Activated CD8-positive, alpha-beta memory T cell treated with anti-CD3 and anti-CD28 coated beads for 48 hours (primary cell): ENCODE measurements around the gene MITF.
"Not testable (repeated sequence)": the region's sequence is repeated elsewhere in the genome, so short reads cannot be mapped to it uniquely, and the experiment has no call there.

Experiments used
- DNase-seq, 3 experiments: peaks; one replicate each; pipeline ENCODE4 v3.0.0-alpha.2; 2020; ENCODE audit warnings: low read depth in 2 of 3, low spot score in 2 of 3

The MITF gene

DNA sequence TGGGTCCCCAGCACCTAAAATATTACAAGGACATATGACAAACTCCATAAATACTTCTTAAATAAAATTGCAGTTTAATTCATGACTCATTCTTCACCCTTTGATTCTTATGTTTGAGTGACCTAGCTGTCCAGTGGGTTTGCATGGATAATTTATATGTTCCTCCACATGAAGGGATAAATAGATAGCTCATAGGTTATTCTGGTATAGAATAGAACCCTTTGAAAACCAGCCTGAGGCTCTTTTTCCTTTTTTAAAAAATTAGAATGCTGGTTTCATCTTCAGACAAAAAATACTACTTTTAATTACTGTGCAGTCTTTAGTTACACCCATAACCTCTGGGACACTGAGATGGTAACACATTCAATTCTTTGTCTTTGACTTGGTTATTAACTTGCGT lies 163.1 kb downstream of the MITF start:
- DNase-seq = no peak

DNA sequence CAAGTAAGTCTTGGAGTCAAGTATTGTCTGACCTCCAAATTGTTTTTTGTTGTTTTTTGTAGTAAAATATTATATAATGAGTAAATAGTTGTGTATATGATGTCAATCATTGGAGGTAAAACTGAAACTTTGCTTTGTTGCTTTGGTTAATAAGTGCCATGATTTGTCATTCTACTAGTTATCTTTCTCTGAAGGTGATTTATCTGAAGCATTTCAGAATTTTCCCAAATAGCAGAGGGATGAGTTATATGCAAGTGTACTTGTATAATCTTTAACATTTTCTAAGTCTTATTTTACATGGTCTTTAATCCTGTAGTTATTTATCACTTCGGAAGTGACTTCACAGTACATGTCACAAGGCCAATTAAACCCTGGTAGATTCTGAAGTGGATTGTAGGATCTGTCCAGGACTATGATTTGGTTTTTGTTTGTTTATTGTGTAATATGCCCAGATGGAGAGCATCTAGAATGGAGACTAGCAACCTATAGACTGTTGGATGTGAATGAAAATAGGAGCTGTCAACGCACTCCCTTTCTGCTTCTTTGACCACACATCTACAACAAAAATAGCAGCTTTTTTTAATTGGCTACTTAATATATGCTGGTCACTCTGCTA lies 167.2 kb downstream of the MITF start:
- DNase-seq = no peak

DNA sequence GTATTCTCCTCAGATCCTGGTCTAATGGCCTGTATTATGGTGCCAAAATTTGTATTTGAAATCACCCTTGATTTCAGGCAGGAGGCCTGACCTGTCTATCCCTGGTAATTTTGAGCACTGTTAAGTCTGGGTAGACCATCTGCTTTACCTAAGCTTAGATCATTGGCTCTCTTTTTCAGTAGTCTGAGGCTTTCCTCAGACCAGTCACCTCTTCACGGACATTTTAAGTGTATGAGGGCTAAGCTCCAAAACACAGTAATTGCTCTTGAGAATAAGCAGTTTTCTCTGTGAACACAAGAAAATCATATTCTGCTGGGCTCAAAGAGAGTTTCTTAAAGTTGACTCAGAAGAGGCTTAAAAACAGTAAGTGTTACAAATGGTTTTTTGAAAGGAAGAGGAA lies 168.3 kb downstream of the MITF start:
- no peak for DNase-seq

DNA sequence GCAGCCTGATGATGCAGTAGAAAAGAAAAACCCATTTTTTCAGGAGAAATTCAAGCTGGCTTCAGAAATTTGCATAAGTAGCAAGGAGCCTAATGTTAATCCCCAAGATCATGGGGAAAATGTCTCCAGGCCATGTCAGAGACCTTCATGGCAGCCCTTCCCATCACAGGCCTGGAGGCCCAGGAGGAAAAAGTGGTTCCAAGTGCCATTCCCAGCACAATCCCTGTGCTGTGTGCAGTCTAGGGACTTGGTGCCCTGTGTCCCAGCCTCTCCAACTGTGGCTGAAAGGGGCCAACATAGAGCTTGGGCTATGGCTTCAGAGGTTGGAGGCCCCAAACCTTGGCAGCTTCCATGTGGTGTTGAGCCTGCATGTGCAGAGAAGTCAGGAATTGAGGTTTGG lies 170.6 kb downstream of the MITF start:
- DNase-seq = not testable (repeated sequence)

DNA sequence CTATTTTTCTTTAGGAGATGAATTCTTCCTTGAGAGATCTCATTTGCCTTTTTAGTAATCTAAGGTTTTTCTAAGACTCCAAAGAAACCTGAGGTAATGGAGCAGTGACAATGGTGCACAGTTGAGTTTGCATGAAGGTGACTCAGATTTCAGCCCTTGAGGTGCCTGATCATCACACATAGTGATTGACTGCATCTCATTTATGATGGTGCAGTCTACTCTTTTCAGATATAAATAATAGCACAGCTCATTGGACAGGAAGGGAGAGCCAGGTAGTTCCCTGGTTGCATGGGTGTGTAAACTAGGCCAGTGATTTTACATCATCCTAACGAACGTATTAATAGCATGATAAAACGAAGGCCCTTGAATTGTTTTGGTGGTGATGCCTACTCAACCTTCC lies 174.2 kb downstream of the MITF start:
- DNase-seq = no peak

DNA sequence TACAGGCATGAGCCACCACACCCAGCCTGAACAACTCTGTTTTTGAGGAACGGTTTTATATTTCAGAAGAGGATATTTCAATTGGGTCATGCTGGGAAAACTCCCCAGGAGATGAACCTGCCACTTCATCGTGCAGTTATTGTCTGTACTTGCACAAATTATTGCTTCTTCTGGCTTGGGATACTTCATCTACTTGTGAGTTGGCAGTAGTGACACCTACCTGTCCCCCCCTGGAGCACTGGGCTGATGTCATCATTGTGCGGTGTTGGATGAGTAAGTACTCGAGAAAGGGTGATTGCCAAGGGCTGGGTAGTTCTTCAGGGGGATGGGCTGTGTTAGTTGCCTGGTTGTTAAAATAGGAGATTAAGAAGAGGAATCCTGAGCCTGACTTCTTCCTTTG lies 175.1 kb downstream of the MITF start:
- no peak for DNase-seq

DNA sequence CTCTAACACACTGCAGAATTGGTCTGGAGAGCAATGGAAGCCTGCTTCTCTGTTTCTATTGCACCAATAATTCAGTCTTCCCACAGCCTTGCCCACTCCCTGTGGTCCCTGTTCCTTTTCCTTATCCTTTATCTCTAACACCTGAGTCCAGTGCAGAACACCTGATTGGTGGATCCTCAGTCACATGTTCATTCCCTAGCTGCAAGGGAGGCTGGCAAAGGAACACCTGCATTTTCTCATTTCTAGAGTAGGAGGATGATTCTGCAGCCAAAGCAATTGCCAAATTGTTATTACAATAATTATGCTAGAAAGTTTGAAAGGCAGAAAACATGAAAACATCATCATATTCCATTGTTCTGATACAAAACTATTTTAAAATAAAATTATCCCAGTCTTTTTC lies 176.5 kb downstream of the MITF start:
- no peak for DNase-seq

DNA sequence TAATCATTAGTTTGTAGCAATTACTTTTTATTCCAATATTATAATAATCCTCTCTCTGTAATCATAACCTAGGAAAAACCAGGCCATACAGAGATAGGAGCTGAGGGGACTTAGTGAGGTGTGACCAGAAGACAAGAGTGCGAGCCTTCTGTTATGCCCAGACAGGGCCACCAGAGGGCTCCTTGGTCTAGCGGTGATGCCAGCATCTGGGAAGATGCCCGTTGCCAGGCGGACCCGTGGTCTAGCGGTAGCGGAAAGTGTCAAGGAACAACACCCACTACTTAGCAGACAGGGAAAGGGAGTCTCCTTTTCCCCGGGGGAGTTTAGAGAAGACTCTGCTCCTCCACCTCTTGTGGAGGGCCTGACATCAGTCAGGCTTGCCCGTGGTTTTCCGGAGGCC lies 180.7 kb downstream of the MITF start:
- DNase-seq = not testable (repeated sequence)

DNA sequence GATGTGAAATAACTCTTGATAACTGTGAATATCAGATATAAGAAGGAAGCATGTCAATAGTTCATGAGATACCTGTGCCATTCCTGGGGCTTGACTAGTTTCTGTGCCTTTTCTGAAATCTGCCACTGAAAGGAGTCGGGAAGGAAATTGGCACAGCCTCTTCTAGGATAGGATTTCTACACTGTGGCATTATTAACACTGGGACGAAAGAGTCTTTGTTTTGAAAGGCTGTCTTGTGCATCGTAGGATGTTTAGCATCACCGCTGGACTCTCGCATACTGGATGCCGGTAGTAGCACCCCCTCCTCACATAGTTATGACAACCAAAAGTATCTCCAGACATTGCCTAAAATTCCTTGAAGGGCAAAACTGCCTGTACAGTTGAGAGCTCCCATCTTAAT lies 182.4 kb downstream of the MITF start:
- DNase-seq = no peak

DNA sequence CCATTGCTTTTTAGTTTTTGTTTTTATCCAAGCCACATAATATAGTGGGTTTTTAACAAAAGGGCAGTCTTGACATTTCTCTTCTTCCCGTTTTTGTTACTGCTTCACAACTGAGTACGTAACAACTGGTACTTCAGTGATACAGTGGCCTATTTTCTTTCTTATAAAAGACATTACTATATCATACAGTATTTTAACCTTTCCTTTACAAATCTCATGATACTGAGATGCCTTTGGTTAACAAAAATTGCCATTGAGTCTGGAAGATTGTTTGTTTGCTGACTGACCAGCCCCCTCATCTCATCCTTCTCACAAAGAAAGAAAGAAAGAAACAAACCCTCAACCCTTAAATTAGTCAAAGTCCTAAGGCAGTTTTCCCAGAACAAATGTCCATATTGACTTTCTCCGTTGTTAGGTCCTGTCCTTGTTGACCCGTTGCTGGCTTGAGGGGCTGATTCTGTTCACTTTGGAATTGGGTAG lies 183.3 kb downstream of the MITF start:
- no peak for DNase-seq

DNA sequence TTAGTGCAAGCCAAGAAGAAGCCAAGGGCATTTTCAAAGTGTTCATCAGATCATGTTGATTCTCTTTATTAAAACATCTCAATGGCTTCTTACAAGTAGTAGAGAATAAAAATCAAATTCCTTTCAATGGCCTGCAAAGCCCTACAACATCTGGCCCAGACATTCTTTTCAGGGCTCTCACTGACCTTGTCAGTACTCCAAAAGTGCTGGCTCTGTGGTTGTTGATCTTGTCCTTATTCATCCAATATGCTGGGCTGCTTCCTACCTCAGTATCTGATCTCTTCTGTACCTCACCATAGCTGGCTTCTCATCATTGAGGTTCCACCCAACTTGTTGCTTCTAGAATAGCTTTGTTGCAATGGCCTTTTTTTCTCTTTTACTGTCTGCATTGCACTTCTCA lies 186.2 kb downstream of the MITF start:
- DNase-seq = no peak

DNA sequence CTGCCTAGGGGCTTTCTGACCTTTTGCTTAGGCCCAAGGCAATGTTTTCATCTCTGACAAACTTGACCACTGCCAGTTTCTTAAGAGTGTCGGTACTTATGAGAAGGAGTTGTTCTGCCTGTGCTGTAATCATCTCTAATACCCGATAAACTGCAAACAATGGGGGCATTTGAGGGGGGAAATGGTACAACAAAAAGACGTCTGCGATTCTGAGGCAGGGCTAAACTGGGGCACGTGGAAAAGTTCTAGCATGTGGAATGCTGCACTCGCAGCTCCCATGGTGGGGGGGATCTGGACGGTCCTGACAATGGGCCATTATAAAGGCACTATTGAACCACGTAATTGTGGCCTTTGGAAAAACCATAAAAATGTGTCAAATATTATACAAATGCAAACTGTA lies 187.1 kb downstream of the MITF start:
- no peak for DNase-seq

DNA sequence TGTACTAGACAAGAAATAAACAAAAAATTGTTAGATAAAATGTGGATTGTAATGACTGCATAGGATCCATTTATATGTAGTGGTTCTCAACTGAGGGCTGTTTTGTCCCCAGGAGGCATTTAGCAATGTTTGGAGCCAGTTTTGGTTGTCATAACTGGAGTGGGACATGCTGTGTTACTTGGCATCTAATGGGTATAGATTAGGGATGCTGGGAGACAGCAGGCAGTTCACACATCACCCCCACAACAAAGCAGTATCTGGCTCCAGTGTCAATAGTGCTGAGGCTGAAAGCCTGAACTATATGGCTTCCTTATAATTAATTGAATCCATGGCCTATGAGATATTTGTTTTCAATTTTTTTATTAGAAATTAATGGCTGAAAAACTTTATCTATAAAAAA lies 188.3 kb downstream of the MITF start:
- no peak for DNase-seq

DNA sequence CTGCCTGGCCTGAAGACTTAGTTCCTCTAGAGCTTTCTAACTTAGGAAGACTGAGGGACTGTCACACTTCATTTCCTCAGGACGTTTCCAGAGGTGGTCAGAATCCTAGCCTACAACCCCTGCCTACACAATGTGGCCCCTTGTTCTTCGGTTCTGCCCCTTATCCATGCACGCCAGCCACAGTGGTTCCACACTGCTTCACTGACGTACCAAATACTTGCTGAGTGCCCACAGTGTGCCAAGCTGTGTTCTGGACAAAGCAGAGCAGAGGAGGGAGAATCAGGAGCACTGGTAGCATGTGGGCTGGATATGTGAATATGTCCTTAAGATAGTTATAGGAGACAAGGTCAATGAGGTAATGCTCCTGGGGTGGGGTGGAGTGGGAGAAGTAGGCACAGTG lies 189.8 kb downstream of the MITF start:
- DNase-seq = no peak

DNA sequence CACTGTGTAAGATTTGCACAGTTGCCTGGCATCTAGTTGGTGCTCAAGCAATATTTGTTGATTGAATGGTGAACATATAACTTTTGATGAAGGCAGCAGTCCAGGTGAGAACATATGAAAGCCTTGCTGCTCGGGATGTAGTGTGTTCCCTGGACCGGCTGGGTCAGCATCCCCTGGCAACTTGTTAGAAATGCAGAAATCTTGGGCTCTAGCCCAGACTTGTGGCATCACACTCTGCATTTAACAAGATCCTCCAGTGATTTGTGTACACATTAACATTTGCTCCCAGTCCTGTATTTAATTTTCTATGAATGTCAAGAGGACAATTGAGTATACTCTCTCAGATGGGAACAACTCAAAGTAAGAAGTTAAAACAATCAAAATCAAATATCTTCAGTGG lies 191.3 kb downstream of the MITF start:
- DNase-seq = no peak

DNA sequence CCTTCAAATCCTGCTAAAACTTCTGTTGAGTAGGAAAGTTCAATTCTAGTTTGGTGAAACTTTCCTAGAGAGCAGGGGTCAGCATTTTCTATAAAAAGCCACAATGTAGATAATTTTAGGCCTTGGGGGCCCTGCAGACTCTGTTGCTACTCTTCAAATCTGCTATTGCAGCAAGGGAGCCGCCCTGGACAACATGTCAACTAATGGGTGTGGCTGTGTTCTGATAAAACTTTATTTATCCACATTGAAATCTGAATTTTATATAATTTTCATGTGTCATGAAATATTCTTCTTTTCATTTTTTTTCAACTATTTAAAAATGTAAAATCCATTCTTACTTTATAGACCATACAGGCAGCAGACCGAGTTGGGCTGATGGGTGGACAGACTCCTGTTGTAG lies 192.8 kb downstream of the MITF start:
- DNase-seq = no peak

DNA sequence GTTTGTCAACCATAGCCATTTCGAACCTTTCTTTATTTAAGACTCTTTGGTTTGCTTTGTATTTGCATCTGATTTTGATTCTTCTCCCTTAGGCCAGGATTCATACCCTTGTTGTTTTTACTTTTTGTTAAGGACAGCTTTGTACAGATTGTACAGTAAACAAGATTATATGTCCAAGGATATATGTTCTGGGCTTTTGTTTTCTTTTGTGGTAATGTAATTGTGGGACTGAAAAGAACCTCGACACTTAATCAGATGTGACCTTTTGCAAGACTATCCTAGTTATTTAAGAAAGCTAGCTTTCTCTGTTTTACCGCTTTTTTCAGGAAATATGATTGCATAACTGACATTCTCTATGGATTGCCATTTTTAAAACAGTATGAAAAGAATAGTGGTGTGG lies 193.2 kb downstream of the MITF start:
- DNase-seq = no peak

DNA sequence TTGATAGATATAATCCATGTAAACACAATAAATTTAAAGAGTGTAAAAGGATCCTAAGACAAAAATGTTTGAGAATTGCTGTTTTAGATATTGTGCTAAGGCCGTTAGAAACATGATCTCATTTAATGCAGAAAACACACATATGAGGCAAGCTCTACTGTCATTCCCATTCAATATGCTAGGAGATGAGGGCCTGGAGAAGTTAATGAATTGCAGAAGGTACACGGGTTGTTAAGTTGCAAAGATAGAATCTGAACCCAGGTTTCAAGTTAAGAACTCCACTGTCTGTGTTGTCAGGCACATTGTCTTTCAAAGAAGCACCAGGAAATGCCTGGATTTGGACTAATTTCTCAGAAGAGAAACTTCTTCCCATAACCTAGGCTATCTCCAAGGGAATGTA lies 195.1 kb downstream of the MITF start:
- DNase-seq = no peak

DNA sequence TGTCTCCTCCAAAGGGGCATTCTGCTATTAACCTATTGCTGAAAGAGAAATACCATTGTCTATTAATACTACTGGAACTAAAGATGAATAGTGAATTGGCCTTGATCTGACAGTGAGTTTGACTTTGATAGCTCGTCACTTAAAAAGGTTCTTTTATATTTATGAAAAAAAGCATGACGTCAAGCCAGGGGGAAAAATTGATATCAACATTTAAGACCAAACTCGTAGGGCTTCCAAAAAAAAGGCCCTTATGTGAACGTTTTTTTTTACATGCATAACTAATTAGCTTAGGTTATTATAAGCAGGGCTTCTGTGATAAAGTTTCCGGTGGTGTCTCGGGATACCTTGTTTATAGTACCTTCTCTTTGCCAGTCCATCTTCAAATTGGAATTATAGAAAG lies 197.0 kb downstream of the MITF start:
- DNase-seq = no peak

DNA sequence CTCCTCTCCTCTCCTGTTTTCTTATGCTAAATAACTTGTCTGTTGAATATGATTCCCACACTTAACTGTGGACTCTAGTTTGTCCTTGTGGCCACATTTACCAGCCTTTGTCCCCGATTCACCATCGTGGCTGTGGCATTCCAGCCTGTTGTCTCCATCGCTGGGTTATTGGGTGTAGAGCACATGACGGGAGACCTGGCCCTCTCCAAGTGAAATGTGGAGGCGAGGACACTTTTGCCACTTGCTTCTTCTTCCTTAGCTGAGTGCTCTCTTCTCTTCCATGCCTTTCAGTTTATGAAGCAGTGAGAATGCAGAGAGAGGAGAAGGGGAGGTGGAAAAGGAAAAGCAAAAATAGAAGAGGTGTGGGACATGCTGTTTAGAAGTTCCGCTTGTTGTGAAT lies 198.8 kb downstream of the MITF start:
- no peak for DNase-seq

DNA sequence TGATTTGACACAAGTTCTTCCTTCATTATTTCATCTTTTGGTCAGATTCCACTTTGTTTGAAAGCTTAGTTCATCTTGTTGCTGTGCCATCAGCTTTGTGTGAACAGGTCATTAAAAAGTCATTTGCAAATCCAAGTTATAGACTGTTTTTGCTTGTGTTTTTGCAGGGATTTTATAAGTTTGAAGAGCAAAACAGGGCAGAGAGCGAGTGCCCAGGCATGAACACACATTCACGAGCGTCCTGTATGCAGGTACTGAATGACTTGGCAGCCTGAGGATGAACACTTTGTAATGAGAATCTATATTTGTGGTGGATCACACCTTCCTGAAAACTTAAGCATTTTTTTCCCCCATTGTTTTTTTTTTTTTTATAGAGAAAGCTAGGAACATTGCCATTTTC lies 199.7 kb downstream of the MITF start:
- DNase-seq = no peak

DNA sequence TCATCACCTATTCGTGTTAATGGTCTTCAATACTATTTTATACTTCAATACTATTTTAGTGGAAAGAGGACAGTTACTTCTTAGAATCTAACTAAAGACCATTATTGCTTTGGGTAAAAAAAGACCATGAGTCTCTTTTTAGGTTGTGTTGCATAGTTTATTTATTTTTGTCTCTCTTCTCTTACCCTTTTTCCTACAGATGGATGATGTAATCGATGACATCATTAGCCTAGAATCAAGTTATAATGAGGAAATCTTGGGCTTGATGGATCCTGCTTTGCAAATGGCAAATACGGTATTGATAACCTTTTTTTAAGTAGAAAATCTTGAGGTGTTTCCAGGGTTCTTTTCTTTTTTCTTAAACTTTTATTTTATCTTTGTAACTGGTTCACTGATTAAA lies 201.8 kb downstream of the MITF start:
- no peak for DNase-seq

DNA sequence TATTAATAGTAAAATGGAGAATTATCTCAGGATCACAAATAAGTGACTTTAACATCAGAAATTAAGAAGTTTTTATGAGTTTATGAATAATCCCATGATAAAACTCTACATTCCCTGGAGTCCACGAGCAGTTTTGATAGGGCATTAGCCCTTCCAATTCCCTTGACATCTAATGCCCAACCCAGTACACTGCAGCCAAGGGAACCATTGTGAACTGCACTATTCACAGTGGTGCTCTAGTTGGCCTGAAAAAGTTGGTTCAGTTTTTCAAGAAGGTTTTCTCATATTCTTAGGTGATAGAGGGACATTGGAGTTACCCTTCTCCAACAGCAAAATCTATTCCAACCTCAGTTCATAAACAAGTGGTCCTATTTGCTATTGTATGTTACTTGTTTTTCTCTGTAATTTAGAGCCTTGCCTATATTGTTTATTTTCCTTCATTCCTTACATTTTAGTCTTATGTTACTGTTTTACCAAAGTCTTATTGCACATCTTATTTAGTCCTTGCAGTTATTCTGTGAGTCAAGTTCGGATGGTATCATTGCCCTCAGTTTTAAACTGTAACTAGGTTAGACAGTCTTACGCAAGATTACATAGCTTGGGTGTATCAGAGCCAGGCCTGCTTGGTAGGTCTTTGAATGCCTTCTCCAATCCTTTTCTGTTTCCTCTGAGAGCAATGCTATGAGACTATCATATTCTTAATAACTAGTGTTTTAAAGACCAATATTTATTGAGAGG lies 202.3 kb downstream of the MITF start:
- no peak for DNase-seq
